Vagina (tissue), 2 donors: Measurements from ENCODE around the gene PRPF40B.

Experiments used
- POLR2A ChIP-seq, 2 donors: fragments of 450-650 bp; IDR thresholded peaks; one replicate each; pipeline ENCODE4 v1.6.1; 2017; ENCODE audit warnings: antibody characterized with exemption in 2 of 2, mild to moderate bottlenecking in 2 of 2, moderate library complexity in 2 of 2
- POLR2AphosphoS5 ChIP-seq, 2 donors: sonication (generic); formaldehyde crosslinking; IDR thresholded peaks; one replicate each; pipeline ENCODE4 v1.9.0; 2017; ENCODE audit warnings: antibody characterized with exemption in 2 of 2, mild to moderate bottlenecking in 2 of 2, low read depth in 1 of 2; ENCODE audit not compliant: insufficient read depth in 1 of 2
- TF ChIP-seq, protein P1 (sequence below), 3 experiments: fragments of 450-650 bp in 2 of 3; fragments of 200-600 bp in 1 of 3; sonication (generic) in 1 of 3; IDR thresholded peaks; one replicate each; pipeline ENCODE4 v1.5.1; 2017 to 2019; ENCODE audit warnings: antibody characterized with exemption in 3 of 3, mild to moderate bottlenecking in 2 of 3, moderate library complexity in 2 of 3

DNA sequence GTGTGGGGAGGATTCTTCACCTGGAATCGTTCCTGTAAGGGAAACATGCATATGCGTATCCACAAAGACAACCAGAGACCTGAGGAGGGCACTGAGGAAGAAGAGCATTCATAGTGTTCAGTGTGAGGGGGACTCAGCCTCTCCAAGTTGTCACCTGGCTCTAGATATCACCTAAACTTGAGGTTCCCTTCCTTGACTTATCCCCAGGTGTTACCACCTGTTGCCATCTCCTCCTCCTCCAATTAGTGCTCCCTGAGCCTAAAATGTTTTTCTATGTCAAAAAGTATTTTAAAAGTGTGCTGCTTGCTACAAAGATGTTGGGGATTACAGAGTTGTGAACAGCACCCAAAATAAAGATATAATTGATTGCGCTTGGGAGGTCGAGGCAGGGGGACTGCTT is 42.8 kb downstream of the PRPF40B start:
- TF ChIP-seq, protein P1, sequence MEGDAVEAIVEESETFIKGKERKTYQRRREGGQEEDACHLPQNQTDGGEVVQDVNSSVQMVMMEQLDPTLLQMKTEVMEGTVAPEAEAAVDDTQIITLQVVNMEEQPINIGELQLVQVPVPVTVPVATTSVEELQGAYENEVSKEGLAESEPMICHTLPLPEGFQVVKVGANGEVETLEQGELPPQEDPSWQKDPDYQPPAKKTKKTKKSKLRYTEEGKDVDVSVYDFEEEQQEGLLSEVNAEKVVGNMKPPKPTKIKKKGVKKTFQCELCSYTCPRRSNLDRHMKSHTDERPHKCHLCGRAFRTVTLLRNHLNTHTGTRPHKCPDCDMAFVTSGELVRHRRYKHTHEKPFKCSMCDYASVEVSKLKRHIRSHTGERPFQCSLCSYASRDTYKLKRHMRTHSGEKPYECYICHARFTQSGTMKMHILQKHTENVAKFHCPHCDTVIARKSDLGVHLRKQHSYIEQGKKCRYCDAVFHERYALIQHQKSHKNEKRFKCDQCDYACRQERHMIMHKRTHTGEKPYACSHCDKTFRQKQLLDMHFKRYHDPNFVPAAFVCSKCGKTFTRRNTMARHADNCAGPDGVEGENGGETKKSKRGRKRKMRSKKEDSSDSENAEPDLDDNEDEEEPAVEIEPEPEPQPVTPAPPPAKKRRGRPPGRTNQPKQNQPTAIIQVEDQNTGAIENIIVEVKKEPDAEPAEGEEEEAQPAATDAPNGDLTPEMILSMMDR (IDR thresholded peaks at IDR 0.05): no peak
- TF ChIP-seq POLR2A (IDR thresholded peaks at IDR 0.05): no peak
- no peak for TF ChIP-seq POLR2AphosphoS5 (IDR thresholded peaks at IDR 0.05; ENCODE audit: insufficient read depth in 1 of 2, low read depth in 1 of 2)
